GM18873 (cell line): ENCODE results near the gene PRMT1.

Experiments
- ATAC-seq: cut with Tn5 transposase; IDR thresholded peaks from one replicate; pipeline ENCODE4 v1.9.1; 2021; ENCODE audit warnings: mild to moderate bottlenecking, moderate library complexity, moderate number of reproducible peaks; ENCODE audit not compliant: unreplicated experiment, low FRiP score

Gene PRMT1

GRCh38 chr19:49651029-49651819 is 25.8 kb upstream of the PRMT1 start:
- ATAC-seq = no peak

- ATAC-seq = no peak
Measured at GRCh38 chr19:49651820-49652550, 25.1 kb upstream of the PRMT1 start.

- ATAC-seq = no peak
Measured at GRCh38 chr19:49652551-49653465, 24.3 kb upstream of the PRMT1 start.

GRCh38 chr19:49653466-49653806 is 23.6 kb upstream of the PRMT1 start:
- no peak for ATAC-seq

- no peak for ATAC-seq
Measured at GRCh38 chr19:49654581-49654980, 22.5 kb upstream of the PRMT1 start.

GRCh38 chr19:49655570-49656455 is 21.3 kb upstream of the PRMT1 start:
- ATAC-seq = no peak

- no peak for ATAC-seq
Measured at GRCh38 chr19:49656456-49657109, 20.5 kb upstream of the PRMT1 start.

- no peak for ATAC-seq
Measured at GRCh38 chr19:49657493-49658138, 19.5 kb upstream of the PRMT1 start.

GRCh38 chr19:49658139-49658517 is 18.9 kb upstream of the PRMT1 start:
- no peak for ATAC-seq

- no peak for ATAC-seq
Measured at GRCh38 chr19:49658566-49659442, 18.3 kb upstream of the PRMT1 start.

- ATAC-seq = no peak
Measured at GRCh38 chr19:49660338-49660961, 16.6 kb upstream of the PRMT1 start.

- ATAC-seq = no peak
Measured at GRCh38 chr19:49662011-49662410, 15.1 kb upstream of the PRMT1 start.

GRCh38 chr19:49663224-49663623 is 13.8 kb upstream of the PRMT1 start:
- ATAC-seq = no peak

- ATAC-seq = no peak
Measured at GRCh38 chr19:49664171-49665035, 12.7 kb upstream of the PRMT1 start.

GRCh38 chr19:49665036-49665350 is 12.1 kb upstream of the PRMT1 start:
- ATAC-seq = no peak

GRCh38 chr19:49665351-49666119 is 11.5 kb upstream of the PRMT1 start, which contains the start of the genes BCL2L12 and IRF3:
Gene BCL2L12, plus strand, starts transcription at chr19:49665933. Its CDS starts 760 bp downstream, at chr19:49666693.
Gene IRF3, minus strand, starts transcription at chr19:49665857. Its CDS starts 1,019 bp downstream, at chr19:49664838.
- peak; percentile 71 for ATAC-seq
